Dermis microvascular lymphatic vessel endothelial cell (primary cell): ENCODE data around the gene DDX20. TPM values are rescaled to one million over a fixed set of nuclear protein-coding genes. Genes with fewer than 3 reads are reported as not detected.

Experiments
- DNase-seq, 2 donors: peaks; one replicate each; pipeline versions ENCODE4 v3.0.0 to v3.0.0-alpha.2; 2010; ENCODE audit warnings: low read depth in 2 of 2
- total RNA-seq: library from RNA; depleted of rRNA; stranded (reverse); fragments of >200 nt; gene quantifications from 2 replicates; pipeline ENCODE4 v1.2.1, GENCODE V29; 2014

The DDX20 gene
- 12.5 and 18.1 TPM in 2 replicates for total RNA-seq

- DNase-seq, result peak; percentile 90 to 96
Observed at GRCh38 chr1:111755331-111756123, at the start of gene DDX20. DDX20 (plus strand) TSS chr1:111755901; CDS start chr1:111755925, 24 bp downstream.

GRCh38 chr1:111706921-111707320 lies 48.8 kb upstream of the DDX20 start:
- no peak for DNase-seq

GRCh38 chr1:111707906-111708305 lies 47.8 kb upstream of the DDX20 start:
- no peak for DNase-seq

GRCh38 chr1:111709986-111710385 lies 45.7 kb upstream of the DDX20 start:
- DNase-seq, result no peak

- no peak for DNase-seq
Observed at GRCh38 chr1:111716333-111716732, 39.4 kb upstream of the DDX20 start.

GRCh38 chr1:111717450-111717849 lies 38.3 kb upstream of the DDX20 start:
- no peak for DNase-seq

GRCh38 chr1:111719135-111719534 lies 36.6 kb upstream of the DDX20 start:
- DNase-seq, result no peak

- peak; percentile 71 to 79 for DNase-seq
Observed at GRCh38 chr1:111719674-111720132, 36.0 kb upstream of the DDX20 start.

- no peak for DNase-seq
Observed at GRCh38 chr1:111720274-111720976, 35.3 kb upstream of the DDX20 start.

- no peak for DNase-seq
Observed at GRCh38 chr1:111720977-111721786, 34.5 kb upstream of the DDX20 start.

- DNase-seq, result no peak
Observed at GRCh38 chr1:111723091-111723806, 32.5 kb upstream of the DDX20 start.

GRCh38 chr1:111723871-111724270 lies 31.8 kb upstream of the DDX20 start:
- DNase-seq, result no peak

- DNase-seq, result no peak
Observed at GRCh38 chr1:111725192-111725591, 30.5 kb upstream of the DDX20 start.

- no peak for DNase-seq
Observed at GRCh38 chr1:111727056-111727455, 28.6 kb upstream of the DDX20 start.

- DNase-seq, result no peak
Observed at GRCh38 chr1:111729271-111729921, 26.3 kb upstream of the DDX20 start.

- no peak for DNase-seq
Observed at GRCh38 chr1:111729946-111730681, 25.6 kb upstream of the DDX20 start.

- DNase-seq, result no peak
Observed at GRCh38 chr1:111730706-111731105, 25.0 kb upstream of the DDX20 start.

- no peak for DNase-seq
Observed at GRCh38 chr1:111731956-111732355, 23.7 kb upstream of the DDX20 start.

- DNase-seq, result no peak
Observed at GRCh38 chr1:111732718-111733117, 23.0 kb upstream of the DDX20 start.
